DOHH2 (cell line): ENCODE results near the gene JADE1.

Experiments used
- CTCF ChIP-seq: fragments of 200-600 bp; sonication (generic); IDR thresholded peaks from one replicate; pipeline ENCODE4 v1.5.1; 2014; ENCODE audit warnings: antibody characterized with exemption, mild to moderate bottlenecking, low read depth, low read length; ENCODE audit not compliant: poor library complexity, severe bottlenecking
- EZH2phosphoT487 ChIP-seq: fragments of 200-600 bp; sonication (generic); IDR thresholded peaks from 2 replicates; pipeline ENCODE4 v1.6.1; 2017; ENCODE audit warnings: borderline replicate concordance, mild to moderate bottlenecking, antibody characterized with exemption, low read length, moderate library complexity, mixed read lengths

DNA sequence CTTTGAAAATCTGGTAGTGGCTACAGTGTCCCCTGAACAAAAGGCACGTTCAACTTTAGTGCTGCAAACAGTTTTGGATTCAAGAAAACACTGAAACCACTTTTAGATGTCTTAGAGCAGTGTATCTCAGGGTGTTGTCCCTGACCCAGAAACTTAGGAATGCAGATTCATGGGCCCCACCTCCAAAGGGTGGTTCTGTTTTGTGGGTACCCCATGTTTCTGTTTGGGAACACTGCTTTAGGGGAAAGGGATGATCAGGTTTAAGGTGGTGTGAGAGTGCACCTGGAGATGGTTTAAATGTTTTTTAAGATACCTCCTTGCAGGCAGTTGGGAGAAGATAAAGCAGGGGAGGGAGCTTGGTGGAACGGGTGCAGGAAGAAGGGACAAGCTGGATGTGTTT is 55.6 kb downstream of the JADE1 start:
- TF ChIP-seq CTCF (no peak), EZH2phosphoT487 (no peak)
